HepG2 (cell line): ENCODE data around the gene MNT.

ENCODE experiments used
- ATF3 ChIP-seq: sonication (generic); formaldehyde crosslinking; IDR thresholded peaks from 2 replicates; pipeline ENCODE4 v1.4.0; 2020; ENCODE audit warnings: missing genetic modification reagents
- BRD4 ChIP-seq: sonication (generic); formaldehyde crosslinking; IDR thresholded peaks from 2 replicates; pipeline ENCODE4 v1.4.0; 2020; ENCODE audit warnings: missing genetic modification reagents
- EZH2 ChIP-seq: conservative IDR thresholded peaks from 2 replicates; pipeline ENCODE4 v1.6.1; 2012; ENCODE audit warnings: mild to moderate bottlenecking, low read depth, low read length, moderate library complexity
- SMC3 ChIP-seq: IDR thresholded peaks from 2 replicates; pipeline ENCODE4 v1.6.1; 2011; ENCODE audit warnings: low read length, improper control_type of control experiment
- ZBTB33 ChIP-seq: sonication (generic); formaldehyde crosslinking; IDR thresholded peaks from 2 replicates; pipeline ENCODE4 v1.4.0; 2020; ENCODE audit warnings: missing genetic modification reagents
- ZBTB7B ChIP-seq: sonication (generic); formaldehyde crosslinking; IDR thresholded peaks from 2 replicates; pipeline ENCODE4 v1.4.0; 2020; ENCODE audit warnings: missing genetic modification reagents
- ZMAT3 ChIP-seq: sonication (generic); formaldehyde crosslinking; conservative IDR thresholded peaks from 2 replicates; pipeline ENCODE4 v1.7.0; 2021; ENCODE audit warnings: missing genetic modification reagents
- ZNF549 ChIP-seq: sonication (generic); formaldehyde crosslinking; IDR thresholded peaks from 2 replicates; pipeline ENCODE4 v1.5.0; 2020; ENCODE audit warnings: missing genetic modification reagents
- TF ChIP-seq, protein P1 (sequence below): sonication (generic); formaldehyde crosslinking; IDR thresholded peaks from 2 replicates; pipeline ENCODE4 v1.4.0; 2020; ENCODE audit warnings: missing genetic modification reagents

GRCh38 chr17:2393174-2393953 lies 7.5 kb downstream of the MNT start:
- TF ChIP-seq SMC3 (no peak), ATF3 (0 out of 2 replicates have a peak, but pooled peaks have one; percentile 20), ZNF549 (no peak), EZH2 (no peak), ZBTB33 (peak; percentile 64), ZBTB7B (no peak), ZMAT3 (no peak), BRD4 (CRISPR knock-in tag) (no peak)
- TF ChIP-seq, protein P1, sequence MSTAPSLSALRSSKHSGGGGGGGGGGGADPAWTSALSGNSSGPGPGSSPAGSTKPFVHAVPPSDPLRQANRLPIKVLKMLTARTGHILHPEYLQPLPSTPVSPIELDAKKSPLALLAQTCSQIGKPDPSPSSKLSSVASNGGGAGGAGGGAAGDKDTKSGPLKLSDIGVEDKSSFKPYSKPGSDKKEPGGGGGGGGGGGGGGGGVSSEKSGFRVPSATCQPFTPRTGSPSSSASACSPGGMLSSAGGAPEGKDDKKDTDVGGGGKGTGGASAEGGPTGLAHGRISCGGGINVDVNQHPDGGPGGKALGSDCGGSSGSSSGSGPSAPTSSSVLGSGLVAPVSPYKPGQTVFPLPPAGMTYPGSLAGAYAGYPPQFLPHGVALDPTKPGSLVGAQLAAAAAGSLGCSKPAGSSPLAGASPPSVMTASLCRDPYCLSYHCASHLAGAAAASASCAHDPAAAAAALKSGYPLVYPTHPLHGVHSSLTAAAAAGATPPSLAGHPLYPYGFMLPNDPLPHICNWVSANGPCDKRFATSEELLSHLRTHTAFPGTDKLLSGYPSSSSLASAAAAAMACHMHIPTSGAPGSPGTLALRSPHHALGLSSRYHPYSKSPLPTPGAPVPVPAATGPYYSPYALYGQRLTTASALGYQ (CRISPR knock-in tag) = no peak
